ENCODE results near the gene ZNF536.

GRCh38 chr19:30558793-30559192 is 186.6 kb downstream of the ZNF536 start:
- no peak for TF ChIP-seq CTCF (IDR thresholded peaks at IDR 0.05)
- TF ChIP-seq POLR2A (IDR thresholded peaks at IDR 0.05): no peak
